Trophoblast cell (in vitro differentiated cells and primary cell): ENCODE measurements around the gene POLRMT.

Experiments
- DNase-seq, 2 donors: peaks; one replicate each; pipeline ENCODE4 v3.0.0-alpha.2; 2016
- H2AFZ ChIP-seq: 2 replicates; pipeline ENCODE4 v1.6.1; 2013; ENCODE audit warnings: low read length, moderate library complexity, mild to moderate bottlenecking; ENCODE audit not compliant: insufficient read depth, poor library complexity
- H2AK5ac ChIP-seq: 2 replicates; pipeline ENCODE4 v1.6.1; 2013; ENCODE audit warnings: mild to moderate bottlenecking, low read length
- H2BK120ac ChIP-seq: 2 replicates; pipeline ENCODE4 v1.6.1; 2013; ENCODE audit warnings: low read length, mild to moderate bottlenecking, moderate library complexity; ENCODE audit not compliant: insufficient read depth, poor library complexity
- H2BK12ac ChIP-seq: 2 replicates; pipeline ENCODE4 v1.6.1; 2013; ENCODE audit warnings: mild to moderate bottlenecking, low read length, moderate library complexity
- H2BK5ac ChIP-seq: 2 replicates; pipeline ENCODE4 v1.6.1; 2013; ENCODE audit warnings: low read length, low read depth, moderate library complexity, mild to moderate bottlenecking; ENCODE audit not compliant: poor library complexity
- H3K14ac ChIP-seq: 2 replicates; pipeline ENCODE4 v1.6.1; 2013; ENCODE audit warnings: mild to moderate bottlenecking, low read length
- H3K18ac ChIP-seq: 2 replicates; pipeline ENCODE4 v1.6.1; 2013; ENCODE audit warnings: mild to moderate bottlenecking, low read length
- H3K23ac ChIP-seq: 2 replicates; pipeline ENCODE4 v1.6.1; 2013; ENCODE audit warnings: low read length
- H3K27ac ChIP-seq: 2 replicates; pipeline ENCODE4 v1.5.1; 2013; ENCODE audit warnings: low read depth, mild to moderate bottlenecking, inconsistent platforms, low read length, moderate library complexity
- H3K27me3 ChIP-seq: 2 replicates; pipeline ENCODE4 v1.6.1; 2013; ENCODE audit warnings: inconsistent platforms, mild to moderate bottlenecking, low read length, moderate library complexity; ENCODE audit not compliant: insufficient read depth
- H3K36me3 ChIP-seq, 2 experiments: 1 replicate in 1 of 2; 2 replicates in 1 of 2; pipeline ENCODE4 v1.6.1; 2013; ENCODE audit warnings: low read length in 2 of 2, mild to moderate bottlenecking in 2 of 2, moderate library complexity in 1 of 2; ENCODE audit not compliant: insufficient read depth in 2 of 2, control insufficient read depth in 1 of 2
- H3K4ac ChIP-seq: 2 replicates; pipeline ENCODE4 v1.6.1; 2013; ENCODE audit warnings: low read depth, mild to moderate bottlenecking, low read length, moderate library complexity
- H3K4me1 ChIP-seq, 2 experiments: 1 replicate in 1 of 2; 2 replicates in 1 of 2; pipeline ENCODE4 v1.6.1; 2013; ENCODE audit warnings: low read length in 2 of 2, mild to moderate bottlenecking in 2 of 2, moderate library complexity in 1 of 2; ENCODE audit not compliant: insufficient read depth in 2 of 2, control insufficient read depth in 1 of 2
- H3K4me2 ChIP-seq: 2 replicates; pipeline ENCODE4 v1.6.1; 2013; ENCODE audit warnings: inconsistent platforms, mild to moderate bottlenecking, low read length, moderate library complexity
- H3K4me3 ChIP-seq: 2 replicates; pipeline ENCODE4 v1.5.1; 2013; ENCODE audit warnings: mild to moderate bottlenecking, low read depth, low read length, inconsistent platforms
- H3K79me1 ChIP-seq: one replicate; pipeline ENCODE4 v1.6.1; 2013; ENCODE audit warnings: low read length
- H3K79me2 ChIP-seq: 2 replicates; pipeline ENCODE4 v1.6.1; 2013; ENCODE audit warnings: low read length, mild to moderate bottlenecking; ENCODE audit not compliant: control insufficient read depth, insufficient read depth, poor library complexity
- H3K9ac ChIP-seq: 2 replicates; pipeline ENCODE4 v1.6.1; 2013; ENCODE audit warnings: mild to moderate bottlenecking, low read length
- H3K9me3 ChIP-seq: 2 replicates; pipeline ENCODE4 v1.6.1; 2013; ENCODE audit warnings: low read depth, mild to moderate bottlenecking, control low read depth, inconsistent platforms, low read length; ENCODE audit not compliant: insufficient read depth
- H4K12ac ChIP-seq: 2 replicates; pipeline ENCODE4 v1.6.1; 2013; ENCODE audit warnings: low read depth, mild to moderate bottlenecking, low read length, moderate library complexity
- H4K8ac ChIP-seq: 2 replicates; pipeline ENCODE4 v1.6.1; 2013; ENCODE audit warnings: low read depth, mild to moderate bottlenecking, low read length, moderate library complexity
- H4K91ac ChIP-seq: one replicate; pipeline ENCODE4 v1.6.1; 2013; ENCODE audit warnings: low read depth, mild to moderate bottlenecking, low read length, moderate library complexity
- WGBS: extraction: QIAGEN DNeasy Blood & Tissue Kit; methylation state at CpG from one replicate; pipeline ENCODE4 v1.1.7; 2013; ENCODE audit warnings: missing lambda C conversion rate; ENCODE audit not compliant: insufficient read length, insufficient coverage; ENCODE audit errors: extremely low coverage; 5-methylcytosine and 5-hydroxymethylcytosine counted together

The POLRMT gene

GRCh38 chr19:661427-662196 lies 28.3 kb upstream of the POLRMT start:
- peak overlapping the region; percentile 99 for H3K4ac ChIP-seq
- no peak overlapping the region for H3K14ac ChIP-seq
- peaks cover 14% of the 10 kb centered on the region for H3K79me1 ChIP-seq
- H3K9ac ChIP-seq = peak overlapping the region; percentile 62
- no peak overlapping the region for H3K27ac ChIP-seq
- no peak overlapping the region for H3K18ac ChIP-seq
- peak overlapping the region; percentile 98 for H3K4me3 ChIP-seq
- H4K12ac ChIP-seq = no peak overlapping the region
- no peak overlapping the region for H2BK12ac ChIP-seq
- no peak for DNase-seq
- H3K36me3 ChIP-seq = peaks cover 27 to 37% of the 10 kb centered on the region in 2 experiments
- no peaks in the 10 kb centered on the region for H3K27me3 ChIP-seq
- no peak overlapping the region for H2AFZ ChIP-seq
- H2AK5ac ChIP-seq = no peak overlapping the region
- peaks cover 3% of the 10 kb centered on the region for H3K9me3 ChIP-seq
- WGBS = no CpG with 5 or more reads among the region's 31 CpGs
- H3K23ac ChIP-seq = no peak overlapping the region
- no peak overlapping the region for H2BK5ac ChIP-seq
- no peak overlapping the region for H4K91ac ChIP-seq
- H3K4me2 ChIP-seq = peak overlapping the region; percentile 85
- H3K79me2 ChIP-seq = peaks cover 61% of the 10 kb centered on the region
- H2BK120ac ChIP-seq = no peak overlapping the region
- H4K8ac ChIP-seq = no peak overlapping the region
- peaks cover 11 to 18% of the 10 kb centered on the region in 2 experiments for H3K4me1 ChIP-seq

- H3K14ac ChIP-seq = no peak overlapping the region
- H4K8ac ChIP-seq = no peak overlapping the region
- H2AFZ ChIP-seq = no peak overlapping the region
- no peak overlapping the region for H3K4me3 ChIP-seq
- H3K9ac ChIP-seq = no peak overlapping the region
- no CpG with 5 or more reads among the region's 20 CpGs for WGBS
- H2AK5ac ChIP-seq = no peak overlapping the region
- H3K4me2 ChIP-seq = peak overlapping the region; percentile 85
- no peak overlapping the region for H3K18ac ChIP-seq
- H3K27ac ChIP-seq = no peak overlapping the region
- peaks cover 2% of the 10 kb centered on the region for H3K9me3 ChIP-seq
- peaks cover 27 to 39% of the 10 kb centered on the region in 2 experiments for H3K36me3 ChIP-seq
- no peak overlapping the region for H2BK5ac ChIP-seq
- H3K23ac ChIP-seq = no peak overlapping the region
- H3K79me2 ChIP-seq = peaks cover 63% of the 10 kb centered on the region
- H3K4me1 ChIP-seq = peaks cover 11 to 18% of the 10 kb centered on the region in 2 experiments
- no peaks in the 10 kb centered on the region for H3K27me3 ChIP-seq
- peaks cover 14% of the 10 kb centered on the region for H3K79me1 ChIP-seq
- no peak overlapping the region for H2BK12ac ChIP-seq
- peak overlapping the region; percentile 99 for H3K4ac ChIP-seq
- no peak overlapping the region for H4K91ac ChIP-seq
- H4K12ac ChIP-seq = no peak overlapping the region
- no peak overlapping the region for H2BK120ac ChIP-seq
- DNase-seq = peak in 1 of 2 donors; percentile 3
Observed at GRCh38 chr19:660793-661426, 27.6 kb upstream of the POLRMT start.

- peaks cover 67% of the 10 kb centered on the region for H3K79me2 ChIP-seq
- no peak overlapping the region for H4K12ac ChIP-seq
- DNase-seq = peak in 1 of 2 donors; percentile 42
- H2AFZ ChIP-seq = peak overlapping the region; percentile 13
- no peak overlapping the region for H3K18ac ChIP-seq
- H4K8ac ChIP-seq = no peak overlapping the region
- no peak overlapping the region for H3K4me3 ChIP-seq
- H3K14ac ChIP-seq = no peak overlapping the region
- H3K9me3 ChIP-seq = peaks cover 2% of the 10 kb centered on the region
- no peak overlapping the region for H2BK120ac ChIP-seq
- WGBS = no CpG with 5 or more reads among the region's 50 CpGs
- no peak overlapping the region for H3K9ac ChIP-seq
- H3K4ac ChIP-seq = peak overlapping the region; percentile 99
- H3K27ac ChIP-seq = no peak overlapping the region
- peaks cover 36 to 50% of the 10 kb centered on the region in 2 experiments for H3K36me3 ChIP-seq
- peaks cover 14% of the 10 kb centered on the region for H3K79me1 ChIP-seq
- H3K4me1 ChIP-seq = peaks cover 11 to 15% of the 10 kb centered on the region in 2 experiments
- no peak overlapping the region for H2AK5ac ChIP-seq
- H4K91ac ChIP-seq = no peak overlapping the region
- H3K4me2 ChIP-seq = no peak overlapping the region
- H2BK12ac ChIP-seq = no peak overlapping the region
- no peak overlapping the region for H3K23ac ChIP-seq
- H3K27me3 ChIP-seq = no peaks in the 10 kb centered on the region
- no peak overlapping the region for H2BK5ac ChIP-seq
Observed at GRCh38 chr19:658916-659839, 25.8 kb upstream of the POLRMT start.
